HL-60 (cell line): Measurements from ENCODE around the gene NME3.

Experiments used
- CTCF ChIP-seq: IDR thresholded peaks from one replicate; pipeline ENCODE4 v1.5.1; 2011; ENCODE audit warnings: low read length, control low read depth, inconsistent platforms; ENCODE audit not compliant: insufficient read depth
- GABPA ChIP-seq: IDR thresholded peaks from 2 replicates; pipeline ENCODE4 v1.6.1; 2012; ENCODE audit warnings: low read depth
- POLR2AphosphoS5 ChIP-seq: IDR thresholded peaks from 2 replicates; pipeline ENCODE4 v1.6.1; 2012; ENCODE audit warnings: low read depth
- REST ChIP-seq: IDR thresholded peaks from 2 replicates; pipeline ENCODE4 v1.6.1; 2012; ENCODE audit warnings: low read depth; ENCODE audit not compliant: insufficient replicate concordance

- TF ChIP-seq CTCF (no peak), GABPA (no peak), REST (no peak), POLR2AphosphoS5 (no peak)
These were observed 23.4 kb downstream of the NME3 start for GRCh38 chr16:1747934-1748333.
